ENCODE results near the gene MRC1. TPM values are rescaled to one million over a fixed set of nuclear protein-coding genes. Genes with fewer than 3 reads are reported as not detected.

MRC1 gene
- total and polyA plus RNA-seq, 2 of the 8 experiments (the other 6 are each of a cell fraction or from before 2014, with no cell fraction given), result 0.03 to 0.06 TPM

DNA sequence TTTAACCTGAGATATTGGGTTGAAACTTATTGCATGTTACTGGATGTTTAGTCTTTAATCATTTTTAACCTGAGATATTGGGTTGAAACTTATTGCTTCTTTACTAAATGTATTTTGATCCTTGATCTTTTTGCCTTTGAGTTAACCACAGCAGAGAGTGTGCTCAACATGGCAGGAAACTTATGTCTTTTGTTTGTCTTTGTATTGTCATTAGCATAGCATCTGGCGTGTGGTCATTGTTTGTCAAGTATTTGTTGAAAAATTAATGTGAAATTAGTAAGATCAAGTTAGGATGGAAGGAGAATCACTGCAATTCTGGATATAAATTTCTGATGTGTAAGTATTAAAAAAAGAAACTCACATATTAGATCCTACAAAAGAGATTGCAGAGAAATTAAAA lies 8.2 kb downstream of the MRC1 start:
- H3K27ac ChIP-seq (ENCODE audit: low read depth, low read length), result no peak overlapping the region
- 83% methylated on average over 1 of the region's 1 CpG; no CpG with 5 or more reads in 1 of the 2 experiments for WGBS, 2 experiments (ENCODE audit: extremely low coverage in 1 of 2, insufficient coverage in 1 of 2, insufficient read length in 1 of 2, insufficient replicate concordance in 2 of 2, low coverage in 1 of 2, low lambda C conversion rate in 2 of 2, missing lambda C conversion rate in 1 of 2)
- H2AK5ac ChIP-seq (ENCODE audit: low read depth, low read length), result no peak overlapping the region
- POLR2A ChIA-PET (ENCODE audit: partially characterized antibody), result no interaction called here
- H3K4me1 ChIP-seq (replicated peaks in 1 of 4; ENCODE audit: control insufficient read depth in 3 of 4, insufficient read depth in 4 of 4, low read length in 3 of 4), result no peaks in the 10 kb centered on the region
- no peak overlapping the region for H3K4me3 ChIP-seq (ENCODE audit: extremely low read depth in 1 of 4, insufficient read depth in 2 of 4, low read depth in 3 of 4, low read length in 4 of 4)
- no peak overlapping the region for H2BK5ac ChIP-seq (ENCODE audit: low read depth, low read length)
- H3K18ac ChIP-seq (ENCODE audit: extremely low read depth, low read length), result no peak overlapping the region
- no peak for FAIRE-seq
- H3K23ac ChIP-seq (ENCODE audit: insufficient read length), result no peak overlapping the region
- no peak overlapping the region for H2AFZ ChIP-seq (ENCODE audit: low read length)
- no peak overlapping the region for H3K4me2 ChIP-seq (ENCODE audit: insufficient read depth in 1 of 2, low read depth in 2 of 2, low read length in 2 of 2)
- no peaks in the 10 kb centered on the region for H3K79me1 ChIP-seq (ENCODE audit: low read depth, low read length)
- peaks cover 0 to 1% (median 0%) of the 10 kb centered on the region in 4 experiments; a peak in 1 of 7 replicates for H3K27me3 ChIP-seq (replicated peaks in 1 of 4; ENCODE audit: control insufficient read depth in 3 of 4, extremely low read depth in 1 of 4, insufficient read depth in 3 of 4, low read length in 3 of 4)
- no peaks in the 10 kb centered on the region for H3K36me3 ChIP-seq (ENCODE audit: control insufficient read depth in 2 of 4, insufficient read depth in 4 of 4, low read length in 3 of 4)
- H2BK120ac ChIP-seq (replicated peaks; ENCODE audit: low read depth, low read length), result no peak overlapping the region
- no peak overlapping the region for H3K56ac ChIP-seq (replicated peaks; ENCODE audit: insufficient read length, low read depth, low read length)
- no peak overlapping the region for H2BK12ac ChIP-seq (ENCODE audit: low read depth, low read length)
- H3K23me2 ChIP-seq (ENCODE audit: low read depth, low read length), result no peaks in the 10 kb centered on the region; the same call in 1 of the 2 replicates
- H4K8ac ChIP-seq (ENCODE audit: extremely low read depth, insufficient read depth, low read length), result no peak overlapping the region
- CTCF ChIA-PET (ENCODE audit: partially characterized antibody), result no interaction called here
- no peak overlapping the region for H3K9ac ChIP-seq (replicated peaks in 1 of 4; ENCODE audit: extremely low read depth in 1 of 4, low read depth in 3 of 4, low read length in 3 of 4)
- H3K9me3 ChIP-seq (ENCODE audit: insufficient read depth in 2 of 2, low read depth in 1 of 2, low read length in 1 of 2), result no peaks in the 10 kb centered on the region
- no peak overlapping the region for H4K5ac ChIP-seq (ENCODE audit: insufficient read length, low read depth, low read length)
- no peak overlapping the region for H4K91ac ChIP-seq (replicated peaks; ENCODE audit: insufficient read length, low read length)
- no peak overlapping the region for H3K14ac ChIP-seq (ENCODE audit: insufficient read length)
- no peak overlapping the region for H3K4ac ChIP-seq (replicated peaks; ENCODE audit: insufficient read length, low read depth, low read length)
- TF ChIP-seq ASH2L (IDR thresholded peaks at IDR 0.05; ENCODE audit: low read length), result no peak
- TF ChIP-seq SIX5 (IDR thresholded peaks at IDR 0.05; ENCODE audit: low read depth, low read length), result no peak
- TF ChIP-seq TBP (IDR thresholded peaks at IDR 0.05; ENCODE audit: low read depth, low read length), result no peak
- no peak for TF ChIP-seq NRF1 (IDR thresholded peaks at IDR 0.05; ENCODE audit: low read depth, low read length)
- TF ChIP-seq KDM4A (IDR thresholded peaks at IDR 0.05; ENCODE audit: low read depth, low read length, severe bottlenecking), result no peak
- TF ChIP-seq HDAC2 (IDR thresholded peaks at IDR 0.05; ENCODE audit: borderline replicate concordance in 1 of 2, low read depth in 2 of 2, low read length in 2 of 2), result no peak
- no peak for TF ChIP-seq EZH2 (IDR thresholded peaks at IDR 0.05; ENCODE audit: low read depth, low read length, severe bottlenecking)
- no peak overlapping the region for H2BK15ac ChIP-seq (ENCODE audit: low read length)
- no peak overlapping the region for H2BK20ac ChIP-seq (ENCODE audit: low read length)
- H3K79me2 ChIP-seq (ENCODE audit: control insufficient read depth in 1 of 2, insufficient read depth in 2 of 2, low read length in 2 of 2), result no peaks in the 10 kb centered on the region
- DNase-seq (ENCODE audit: low read depth in 1 of 2, low spot score in 2 of 2), result no peak
- no peaks in the 10 kb centered on the region for H4K20me1 ChIP-seq (replicated peaks in 1 of 2; ENCODE audit: control insufficient read depth in 1 of 2, insufficient read depth in 2 of 2, low read length in 2 of 2)
